ENCODE measurements around the gene UBE2D2. TPM values are rescaled to one million over a fixed set of nuclear protein-coding genes. Genes with fewer than 3 reads are reported as not detected.
A peak's percentile ranks its signal among the peaks of the same experiment; 100 is the strongest.

The UBE2D2 gene
- total and polyA plus RNA-seq, 2 of the 13 experiments (the other 11 are each of a cell fraction or from before 2014, with no cell fraction given), result 79.1 to 109 TPM

DNA sequence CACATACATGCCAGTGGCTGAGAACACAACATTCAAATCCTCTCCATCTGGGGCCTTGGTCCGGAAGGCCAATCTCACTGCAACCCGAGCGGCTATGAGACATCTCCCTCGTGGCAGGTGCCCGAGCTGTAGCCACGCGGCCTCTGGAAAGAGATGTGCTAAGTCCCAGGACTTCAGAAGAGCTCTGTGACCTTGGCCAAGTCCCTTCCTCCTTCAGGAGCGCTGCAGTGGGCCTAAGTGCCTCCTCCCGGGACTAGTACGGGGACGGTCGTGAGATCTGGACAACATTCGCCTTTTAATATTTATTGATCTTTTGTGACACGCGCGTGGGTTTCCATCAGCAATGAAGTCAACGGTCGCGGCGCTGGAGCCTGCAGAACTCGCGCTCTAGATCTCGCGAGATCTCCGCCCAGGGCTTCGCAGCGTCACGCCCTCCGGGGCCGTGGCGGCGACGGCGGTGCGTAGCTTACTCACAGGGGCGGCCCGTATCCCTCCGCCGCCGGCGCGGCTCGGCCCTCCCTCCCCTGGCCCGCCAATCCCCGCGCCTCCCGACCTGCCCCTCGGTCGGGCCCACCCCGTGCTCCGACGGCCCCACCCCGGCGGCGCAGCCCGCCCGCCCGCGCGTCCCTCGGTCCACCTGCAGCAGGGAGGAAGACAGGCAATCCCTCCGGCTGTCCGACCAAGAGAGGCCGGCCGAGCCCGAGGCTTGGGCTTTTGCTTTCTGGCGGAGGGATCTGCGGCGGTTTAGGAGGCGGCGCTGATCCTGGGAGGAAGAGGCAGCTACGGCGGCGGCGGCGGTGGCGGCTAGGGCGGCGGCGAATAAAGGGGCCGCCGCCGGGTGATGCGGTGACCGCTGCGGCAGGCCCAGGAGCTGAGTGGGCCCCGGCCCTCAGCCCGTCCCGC, at the start of gene UBE2D2 (continued):
- TF ChIP-seq ZFP36L2 (CRISPR knock-in tag; IDR thresholded peaks at IDR 0.05) (no peak), ZNF367 (CRISPR knock-in tag; IDR thresholded peaks at IDR 0.05; ENCODE audit: borderline replicate concordance) (0 out of 2 replicates have a peak, but pooled peaks have one; percentile 5), FOXK1 (CRISPR knock-in tag; IDR thresholded peaks at IDR 0.05; ENCODE audit: borderline replicate concordance, low read depth) (peak; percentile 58; the same call in 1 of the 2 replicates), NFIB (CRISPR knock-in tag; IDR thresholded peaks at IDR 0.05; ENCODE audit: borderline replicate concordance) (no peak), ZC3H13 (CRISPR knock-in tag; IDR thresholded peaks at IDR 0.05) (peak; percentile 81), ZNF674 (CRISPR knock-in tag; IDR thresholded peaks at IDR 0.05; ENCODE audit: low read depth) (no peak), ZNF557 (CRISPR knock-in tag; IDR thresholded peaks at IDR 0.05) (0 out of 2 replicates have a peak, but pooled peaks have one; percentile 28), PTBP1 (IDR thresholded peaks at IDR 0.05; ENCODE audit: low read depth, low read length, poor library complexity, severe bottlenecking) (no peak), NR2F6 (IDR thresholded peaks at IDR 0.05) (no peak), NR2F6 (CRISPR knock-in tag; IDR thresholded peaks at IDR 0.05) (peak; percentile 55), BRD4 (CRISPR knock-in tag; IDR thresholded peaks at IDR 0.05) (peak; percentile 22; the same call in 1 of the 2 replicates), ZNF354B (CRISPR knock-in tag; IDR thresholded peaks at IDR 0.05) (no peak; the same call in 1 of the 2 replicates), REL (CRISPR knock-in tag; conservative IDR thresholded peaks at IDR 0.05) (peak; percentile 75; the same call in 1 of the 2 replicates), PAX8 (CRISPR knock-in tag; IDR thresholded peaks at IDR 0.05; ENCODE audit: borderline replicate concordance) (no peak), ZBTB7B (CRISPR knock-in tag; IDR thresholded peaks at IDR 0.05) (peak; percentile 37; the same call in 1 of the 2 replicates), HOXD1 (CRISPR knock-in tag; IDR thresholded peaks at IDR 0.05) (no peak), ZNF563 (CRISPR knock-in tag; IDR thresholded peaks at IDR 0.05) (no peak; the same call in 1 of the 2 replicates), ARNT2 (CRISPR knock-in tag; IDR thresholded peaks at IDR 0.05; ENCODE audit: low read depth) (peak; percentile 89), KLF9 (CRISPR knock-in tag; IDR thresholded peaks at IDR 0.05; ENCODE audit: low read depth) (0 out of 2 replicates have a peak, but pooled peaks have one; percentile 62), ZNF350 (CRISPR knock-in tag; IDR thresholded peaks at IDR 0.05; ENCODE audit: borderline replicate concordance, low read depth) (peak; percentile 47; the same call in 1 of the 2 replicates)
- TF ChIP-seq, protein P1, sequence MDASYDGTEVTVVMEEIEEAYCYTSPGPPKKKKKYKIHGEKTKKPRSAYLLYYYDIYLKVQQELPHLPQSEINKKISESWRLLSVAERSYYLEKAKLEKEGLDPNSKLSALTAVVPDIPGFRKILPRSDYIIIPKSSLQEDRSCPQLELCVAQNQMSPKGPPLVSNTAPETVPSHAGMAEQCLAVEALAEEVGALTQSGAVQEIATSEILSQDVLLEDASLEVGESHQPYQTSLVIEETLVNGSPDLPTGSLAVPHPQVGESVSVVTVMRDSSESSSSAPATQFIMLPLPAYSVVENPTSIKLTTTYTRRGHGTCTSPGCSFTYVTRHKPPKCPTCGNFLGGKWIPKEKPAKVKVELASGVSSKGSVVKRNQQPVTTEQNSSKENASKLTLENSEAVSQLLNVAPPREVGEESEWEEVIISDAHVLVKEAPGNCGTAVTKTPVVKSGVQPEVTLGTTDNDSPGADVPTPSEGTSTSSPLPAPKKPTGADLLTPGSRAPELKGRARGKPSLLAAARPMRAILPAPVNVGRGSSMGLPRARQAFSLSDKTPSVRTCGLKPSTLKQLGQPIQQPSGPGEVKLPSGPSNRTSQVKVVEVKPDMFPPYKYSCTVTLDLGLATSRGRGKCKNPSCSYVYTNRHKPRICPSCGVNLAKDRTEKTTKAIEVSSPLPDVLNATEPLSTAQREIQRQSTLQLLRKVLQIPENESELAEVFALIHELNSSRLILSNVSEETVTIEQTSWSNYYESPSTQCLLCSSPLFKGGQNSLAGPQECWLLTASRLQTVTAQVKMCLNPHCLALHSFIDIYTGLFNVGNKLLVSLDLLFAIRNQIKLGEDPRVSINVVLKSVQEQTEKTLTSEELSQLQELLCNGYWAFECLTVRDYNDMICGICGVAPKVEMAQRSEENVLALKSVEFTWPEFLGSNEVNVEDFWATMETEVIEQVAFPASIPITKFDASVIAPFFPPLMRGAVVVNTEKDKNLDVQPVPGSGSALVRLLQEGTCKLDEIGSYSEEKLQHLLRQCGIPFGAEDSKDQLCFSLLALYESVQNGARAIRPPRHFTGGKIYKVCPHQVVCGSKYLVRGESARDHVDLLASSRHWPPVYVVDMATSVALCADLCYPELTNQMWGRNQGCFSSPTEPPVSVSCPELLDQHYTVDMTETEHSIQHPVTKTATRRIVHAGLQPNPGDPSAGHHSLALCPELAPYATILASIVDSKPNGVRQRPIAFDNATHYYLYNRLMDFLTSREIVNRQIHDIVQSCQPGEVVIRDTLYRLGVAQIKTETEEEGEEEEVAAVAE (CRISPR knock-in tag; IDR thresholded peaks at IDR 0.05; ENCODE audit: borderline replicate concordance), result no peak
